GM18861 (cell line): ENCODE data around the gene WDR44.
A peak's percentile ranks its signal among the peaks of the same experiment; 100 is the strongest.
"Not testable (repeated sequence)": the region's sequence is repeated elsewhere in the genome, so short reads cannot be mapped to it uniquely, and the experiment has no call there.

Experiments
- ATAC-seq: cut with Tn5 transposase; IDR thresholded peaks from one replicate; pipeline ENCODE4 v1.9.1; 2021; ENCODE audit not compliant: unreplicated experiment

The WDR44 gene, protein sequence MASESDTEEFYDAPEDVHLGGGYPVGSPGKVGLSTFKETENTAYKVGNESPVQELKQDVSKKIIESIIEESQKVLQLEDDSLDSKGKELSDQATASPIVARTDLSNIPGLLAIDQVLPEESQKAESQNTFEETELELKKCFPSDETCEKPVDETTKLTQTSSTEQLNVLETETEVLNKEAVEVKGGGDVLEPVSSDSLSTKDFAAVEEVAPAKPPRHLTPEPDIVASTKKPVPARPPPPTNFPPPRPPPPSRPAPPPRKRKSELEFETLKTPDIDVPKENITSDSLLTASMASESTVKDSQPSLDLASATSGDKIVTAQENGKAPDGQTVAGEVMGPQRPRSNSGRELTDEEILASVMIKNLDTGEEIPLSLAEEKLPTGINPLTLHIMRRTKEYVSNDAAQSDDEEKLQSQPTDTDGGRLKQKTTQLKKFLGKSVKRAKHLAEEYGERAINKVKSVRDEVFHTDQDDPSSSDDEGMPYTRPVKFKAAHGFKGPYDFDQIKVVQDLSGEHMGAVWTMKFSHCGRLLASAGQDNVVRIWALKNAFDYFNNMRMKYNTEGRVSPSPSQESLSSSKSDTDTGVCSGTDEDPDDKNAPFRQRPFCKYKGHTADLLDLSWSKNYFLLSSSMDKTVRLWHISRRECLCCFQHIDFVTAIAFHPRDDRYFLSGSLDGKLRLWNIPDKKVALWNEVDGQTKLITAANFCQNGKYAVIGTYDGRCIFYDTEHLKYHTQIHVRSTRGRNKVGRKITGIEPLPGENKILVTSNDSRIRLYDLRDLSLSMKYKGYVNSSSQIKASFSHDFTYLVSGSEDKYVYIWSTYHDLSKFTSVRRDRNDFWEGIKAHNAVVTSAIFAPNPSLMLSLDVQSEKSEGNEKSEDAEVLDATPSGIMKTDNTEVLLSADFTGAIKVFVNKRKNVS

DNA sequence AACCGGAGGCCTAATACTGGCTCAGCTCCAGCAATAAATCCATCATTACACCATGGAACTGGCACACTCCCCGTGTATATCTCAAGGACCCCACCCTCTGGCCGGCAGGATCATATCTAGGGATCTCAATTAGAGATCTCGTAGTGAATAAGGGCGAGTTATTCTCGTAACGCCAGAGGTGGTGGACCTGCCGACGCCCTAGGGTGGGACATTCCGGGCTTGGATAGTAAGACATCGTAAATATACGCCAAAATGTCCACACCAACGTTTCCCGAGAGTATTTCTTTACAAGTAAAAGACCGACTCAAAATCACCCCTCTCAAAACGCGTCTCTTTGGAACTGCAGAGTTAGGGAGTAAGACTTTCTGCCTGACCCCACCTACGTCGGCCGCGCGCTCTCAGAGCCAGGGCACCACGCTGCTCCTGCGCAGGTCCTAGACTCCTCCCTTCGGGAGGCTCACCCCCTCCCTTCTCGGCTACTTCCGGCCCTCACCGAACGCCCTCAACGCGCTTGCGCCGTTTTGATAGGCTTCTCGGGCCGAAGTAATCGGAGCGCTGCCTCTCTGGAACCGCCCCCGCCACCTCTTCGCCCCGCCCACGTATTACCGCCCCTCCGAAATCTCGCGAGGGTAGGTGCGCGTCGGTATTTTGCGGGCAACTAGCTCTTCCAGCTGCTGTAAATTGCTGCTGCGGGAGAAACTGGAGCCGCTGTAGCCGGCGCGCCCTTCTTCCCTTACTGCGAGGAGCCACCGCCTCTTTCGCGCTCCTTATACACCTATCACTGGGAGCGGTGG, at the start of gene WDR44:
WDR44 (plus strand) TSS at position 643 of the 794 bp plus-strand sequence. CDS start 398 bp downstream, outside the sequence.
- peak; percentile 86 for ATAC-seq

DNA sequence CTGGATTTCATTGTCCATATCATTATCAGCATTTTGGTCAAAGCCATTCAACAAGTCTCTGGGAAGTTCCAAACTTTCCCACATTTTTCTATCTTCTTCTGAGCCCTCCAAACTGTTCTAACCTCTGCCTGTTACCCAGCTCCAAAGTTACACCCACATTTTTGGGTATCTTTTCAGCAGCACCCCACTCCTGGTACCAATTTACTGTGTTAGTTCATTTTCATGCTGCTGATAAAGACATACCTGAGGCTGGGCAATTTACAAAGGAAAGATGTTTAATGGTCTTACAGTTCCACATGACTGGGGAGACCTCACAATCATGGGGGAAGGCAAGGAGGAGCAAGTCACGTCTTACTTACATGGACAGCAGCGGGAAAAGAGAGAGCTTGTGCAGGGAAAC, 40.1 kb upstream of the WDR44 start:
- ATAC-seq = not testable (repeated sequence)

DNA sequence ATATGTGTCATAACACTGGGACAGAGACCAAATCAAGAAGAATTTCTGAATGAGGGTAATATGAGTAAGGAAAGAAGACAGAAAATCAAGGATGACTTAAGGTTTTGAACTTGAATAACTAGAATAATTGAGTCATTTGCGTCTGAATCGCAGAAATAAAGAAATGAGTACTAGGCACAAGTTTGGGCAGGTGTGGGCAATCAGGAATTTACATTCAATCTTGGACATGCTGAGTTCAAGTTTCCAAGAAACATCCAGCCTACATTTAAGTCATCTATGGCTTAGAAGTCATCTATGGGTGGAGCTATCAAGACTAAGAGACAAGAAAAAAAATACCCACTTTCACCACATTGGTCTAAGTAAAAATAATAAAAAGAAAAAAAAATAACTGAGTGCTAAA, 30.4 kb upstream of the WDR44 start:
- ATAC-seq = no peak

DNA sequence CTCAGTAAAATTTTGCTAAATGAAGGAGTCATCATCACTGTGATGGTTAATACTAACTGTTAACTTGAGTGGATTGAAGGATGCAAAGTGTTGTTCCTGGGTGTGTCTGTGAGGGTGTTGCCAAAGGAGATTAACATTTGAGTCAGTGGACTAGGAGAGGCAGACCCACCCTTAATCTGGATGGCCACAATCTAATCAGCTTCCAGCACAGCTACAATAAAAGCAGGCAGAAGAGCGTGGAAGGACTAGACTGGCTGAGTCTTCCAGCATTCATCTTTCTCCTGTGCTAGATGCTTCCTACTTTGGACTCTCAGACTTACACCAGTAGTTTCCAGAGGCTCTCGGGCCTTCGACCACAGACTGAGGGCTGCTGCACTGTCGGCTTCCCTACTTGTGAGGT, 21.3 kb upstream of the WDR44 start:
- ATAC-seq = no peak

DNA sequence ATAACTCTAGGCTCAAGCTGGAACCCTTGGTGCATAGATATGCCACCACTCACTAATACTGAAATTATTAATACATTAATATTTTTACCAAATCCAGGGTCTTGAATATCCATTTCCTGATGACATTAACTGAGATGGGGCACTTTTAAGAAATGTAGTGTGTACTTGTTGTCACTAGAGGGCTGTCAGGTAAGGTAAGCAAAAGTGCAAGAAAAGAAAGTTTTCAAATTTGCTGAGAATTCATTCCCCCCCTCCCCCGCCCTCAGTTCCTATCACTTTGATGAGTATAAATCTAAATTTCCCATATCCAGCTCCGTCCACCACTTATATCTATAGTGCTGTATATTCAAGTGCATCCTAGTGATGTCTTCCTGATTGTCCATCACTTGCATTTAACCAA, 20.5 kb upstream of the WDR44 start:
- ATAC-seq = no peak

DNA sequence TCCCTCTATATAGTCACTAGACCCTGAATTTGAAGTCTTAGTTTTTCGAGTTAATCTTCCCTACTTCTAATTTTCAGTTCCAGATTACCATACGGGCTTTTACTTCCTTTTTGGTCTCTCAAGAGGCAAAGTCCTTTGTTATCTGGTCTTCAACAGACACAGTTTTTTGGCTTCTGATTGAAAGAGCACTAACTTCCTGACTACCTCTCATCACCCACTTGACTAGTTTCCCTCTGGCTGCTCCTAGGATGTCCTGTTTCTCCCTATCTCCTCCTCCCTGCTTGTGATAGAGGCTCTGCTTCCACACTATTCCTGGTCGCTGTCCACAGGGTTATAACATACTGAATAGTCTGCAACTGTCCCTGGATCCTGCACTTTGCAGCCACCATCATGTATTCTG, 16.7 kb upstream of the WDR44 start:
- no peak for ATAC-seq

DNA sequence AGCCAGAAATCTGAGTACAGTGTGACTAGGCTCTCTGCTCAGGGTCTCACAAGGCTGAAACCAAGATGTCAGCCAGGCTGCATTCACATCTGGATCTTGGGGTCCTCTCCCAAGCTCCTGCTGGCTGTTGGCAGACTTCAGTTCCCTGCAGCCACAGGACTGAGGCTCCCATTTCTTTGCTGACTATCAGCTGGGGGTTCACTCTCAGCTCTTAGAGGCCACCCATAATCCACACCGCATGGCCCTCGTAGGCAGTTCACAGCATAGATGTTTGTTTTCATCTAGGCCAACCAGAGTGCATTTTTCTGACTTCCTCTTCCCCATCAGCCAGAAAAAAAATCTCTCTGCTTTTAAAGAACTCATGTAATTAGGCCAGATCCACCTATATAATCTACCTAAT, 8.2 kb upstream of the WDR44 start:
- ATAC-seq = no peak

DNA sequence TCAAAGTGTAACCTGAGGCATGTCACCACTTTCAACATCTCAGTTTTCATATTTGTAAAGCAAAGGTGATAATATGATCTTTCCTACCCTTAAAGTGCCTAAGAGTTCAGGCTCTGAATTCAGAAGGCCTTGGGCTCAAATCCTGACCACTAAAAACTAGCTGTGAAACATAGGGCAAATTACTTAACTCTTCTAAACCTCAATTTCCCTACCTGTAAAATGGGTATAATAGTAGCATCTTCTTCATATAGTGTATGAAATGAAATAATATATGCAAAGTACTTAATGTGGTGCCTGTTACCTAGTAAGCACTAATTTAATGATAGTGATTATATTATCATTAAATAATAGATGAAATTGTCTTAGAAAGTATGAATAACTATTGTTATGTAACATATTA, 7.0 kb upstream of the WDR44 start:
- no peak for ATAC-seq

DNA sequence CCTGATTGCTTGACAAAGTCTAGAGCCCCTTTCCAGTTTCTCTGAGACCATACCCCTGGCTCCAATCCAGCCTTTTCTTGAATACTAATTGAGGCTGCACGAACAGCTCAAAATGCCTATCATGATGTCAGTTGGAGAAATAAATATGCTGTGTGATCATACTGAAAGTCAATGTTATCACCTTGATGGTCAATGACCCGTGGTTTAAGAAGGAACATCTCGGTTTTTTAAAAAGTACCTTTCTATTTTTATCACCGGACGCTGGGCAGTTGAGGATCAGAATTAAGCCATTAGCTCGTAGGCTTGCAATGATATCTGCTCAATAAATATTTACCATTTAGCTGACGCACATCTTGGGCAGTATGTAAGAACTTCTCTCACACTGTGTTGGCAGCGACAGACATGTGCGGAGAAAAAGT, 852 bp upstream of the WDR44 start:
- peak; percentile 9 for ATAC-seq

DNA sequence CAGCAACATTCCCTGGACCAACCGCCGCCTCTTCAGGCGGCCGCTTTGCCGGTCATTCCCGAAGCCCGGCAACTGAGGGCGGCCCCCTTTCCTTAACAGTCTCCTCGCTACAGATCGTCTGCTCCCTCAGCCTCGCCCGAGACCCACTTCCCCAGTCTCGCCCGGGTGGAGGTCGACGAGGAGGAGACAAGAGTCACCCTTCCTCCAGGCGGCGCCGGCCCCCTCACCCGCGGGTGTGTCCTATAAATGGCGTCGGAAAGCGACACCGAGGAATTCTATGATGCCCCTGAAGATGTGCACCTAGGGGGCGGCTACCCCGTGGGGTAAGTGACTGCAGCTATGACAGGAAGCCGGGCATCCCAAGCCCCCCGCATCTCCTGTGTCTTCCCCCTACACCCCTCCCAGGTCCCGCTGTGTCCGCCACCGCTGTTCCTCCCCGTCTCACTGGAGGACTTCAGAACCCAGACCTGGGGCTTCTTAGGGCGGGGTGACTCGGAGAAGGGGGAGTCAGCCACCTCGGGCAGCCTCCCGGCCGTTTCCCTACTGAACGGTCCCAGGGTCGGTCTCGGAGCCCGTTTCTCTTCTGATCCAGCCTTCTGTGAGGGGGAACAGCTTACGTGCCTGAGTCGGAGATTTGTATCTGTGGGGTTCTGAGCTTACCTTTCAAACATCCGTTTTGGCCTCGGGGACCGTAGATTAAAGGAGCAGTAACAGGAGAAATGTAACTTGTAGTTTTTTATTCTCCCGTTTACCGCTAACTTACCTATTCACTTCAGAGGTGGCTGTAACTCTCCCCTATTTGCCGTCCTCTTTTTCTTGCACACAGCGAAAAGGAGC, 570 bp downstream of the WDR44 start:
- peak; percentile 9 for ATAC-seq

DNA sequence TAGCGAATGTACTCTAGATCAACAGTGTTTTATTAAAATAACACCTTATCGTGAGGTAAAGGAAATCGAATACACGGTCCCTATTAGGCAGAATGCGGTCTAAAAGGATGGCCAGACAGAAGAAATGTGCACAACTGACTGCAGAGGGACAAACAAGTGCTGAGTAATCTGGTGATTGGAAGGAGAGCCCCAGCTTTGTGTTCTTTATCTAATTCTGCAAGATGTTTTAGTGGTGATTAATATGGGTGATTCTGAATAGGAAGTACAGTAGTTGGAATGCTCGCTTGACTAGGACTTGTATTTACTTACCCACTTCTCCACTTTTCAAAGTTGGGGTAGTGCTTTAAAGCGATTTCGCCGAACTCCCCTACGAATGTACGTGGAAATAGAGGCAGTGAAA, 1.2 kb downstream of the WDR44 start:
- no peak for ATAC-seq

DNA sequence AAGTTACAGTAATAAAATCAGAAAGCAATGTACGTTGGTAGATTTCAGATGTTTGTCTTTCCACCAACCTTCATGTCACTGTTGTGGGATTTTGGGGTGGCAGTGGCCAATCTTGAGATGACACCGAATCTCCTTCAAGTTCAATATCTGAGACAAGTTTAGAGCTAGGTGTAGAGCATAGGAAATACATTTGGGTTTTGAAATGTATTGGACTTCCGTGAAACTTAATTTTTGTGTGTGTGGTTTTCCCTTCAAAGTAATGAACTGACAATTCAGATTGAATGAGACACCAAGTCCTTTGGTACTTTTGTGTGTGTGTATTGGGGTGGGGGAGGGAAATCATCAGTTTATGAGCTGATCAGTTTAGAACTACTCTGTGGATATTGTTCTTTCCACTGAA, 1.8 kb downstream of the WDR44 start:
- no peak for ATAC-seq

DNA sequence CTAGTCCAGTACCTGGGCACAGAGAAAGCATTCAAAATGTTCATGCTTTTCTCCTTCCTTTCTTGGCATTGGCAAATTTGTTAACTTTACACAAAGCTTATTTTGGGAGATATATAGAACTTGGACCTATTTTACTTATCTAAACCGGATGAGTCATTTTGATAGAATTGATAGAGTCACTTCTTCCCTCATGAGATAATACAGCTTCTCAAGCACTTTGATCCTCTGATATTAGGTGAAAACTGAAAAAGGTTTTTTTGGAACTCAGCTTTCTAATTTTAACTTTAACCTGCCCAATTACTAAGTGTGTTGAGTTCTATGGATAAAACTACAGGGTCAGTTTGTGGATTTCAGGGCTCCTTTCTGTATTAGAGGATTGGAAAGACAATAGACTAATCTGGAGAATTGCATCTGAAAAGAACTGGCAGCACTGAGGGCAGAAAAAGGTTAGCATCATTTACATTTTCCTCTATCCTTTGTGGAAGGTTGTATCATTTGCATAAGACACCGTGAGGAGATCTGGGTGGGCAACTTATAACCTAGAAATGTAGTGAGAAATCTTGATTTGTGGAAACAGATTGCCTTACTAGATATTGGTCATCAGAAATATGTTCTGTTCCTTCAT, 2.4 kb downstream of the WDR44 start:
- no peak for ATAC-seq

DNA sequence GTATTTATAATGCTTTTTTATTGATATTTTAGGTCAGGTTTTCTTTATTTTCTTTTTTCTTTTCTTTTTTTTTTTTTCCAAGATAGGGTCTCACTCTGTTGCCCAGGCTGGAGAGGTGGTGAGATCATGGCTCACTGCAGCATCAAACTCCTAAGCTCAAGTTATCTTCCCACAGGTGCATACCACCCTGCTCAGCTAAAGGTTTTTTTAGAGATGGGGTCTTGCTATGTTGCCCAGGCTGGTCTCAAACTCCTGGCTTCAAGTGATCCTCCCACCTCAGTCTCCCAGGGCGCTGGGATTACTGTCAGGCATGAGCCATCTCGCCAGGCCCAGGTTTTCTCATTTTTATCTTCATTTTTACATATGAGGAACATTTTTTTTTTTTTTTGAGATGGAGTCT, 3.3 kb downstream of the WDR44 start:
- ATAC-seq = no peak

DNA sequence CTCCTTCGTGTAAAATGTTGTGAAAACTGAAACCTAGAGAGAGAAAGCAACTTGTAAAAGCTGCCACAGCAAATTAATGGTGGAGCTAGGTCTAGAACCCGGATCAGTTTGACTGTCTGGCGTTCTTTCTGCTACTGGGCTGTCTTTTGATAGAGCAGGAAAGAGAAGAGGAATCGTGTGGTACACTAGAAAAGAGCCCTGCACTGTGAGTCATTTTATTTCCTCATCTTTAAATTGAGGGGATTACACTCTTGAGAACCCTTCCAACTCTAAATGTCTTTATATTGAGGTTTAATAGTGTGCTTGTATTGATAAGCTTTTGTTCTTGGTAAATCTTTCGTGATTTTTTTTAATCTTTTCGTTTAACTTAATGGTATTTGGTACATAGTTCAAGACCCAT, 4.3 kb downstream of the WDR44 start:
- ATAC-seq = no peak

DNA sequence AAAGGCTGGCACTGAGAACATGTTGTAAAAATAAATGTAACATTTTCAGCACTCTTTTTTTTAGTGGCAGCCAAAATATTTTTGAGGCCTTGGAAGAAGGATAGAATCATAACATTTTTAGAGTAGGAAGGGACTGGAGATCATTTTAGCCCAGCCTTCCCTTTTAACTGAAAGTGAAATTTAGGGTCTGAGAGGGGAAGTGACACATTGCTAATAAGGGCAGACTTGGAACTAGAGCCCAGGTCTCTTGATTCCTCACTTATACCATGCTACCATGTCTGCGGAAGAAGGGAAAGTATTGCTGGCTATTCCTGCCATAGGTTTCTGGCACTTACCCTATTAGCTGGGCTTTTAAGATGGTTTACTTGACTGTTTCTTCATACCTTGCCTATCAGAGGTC, 4.8 kb downstream of the WDR44 start:
- ATAC-seq = no peak

DNA sequence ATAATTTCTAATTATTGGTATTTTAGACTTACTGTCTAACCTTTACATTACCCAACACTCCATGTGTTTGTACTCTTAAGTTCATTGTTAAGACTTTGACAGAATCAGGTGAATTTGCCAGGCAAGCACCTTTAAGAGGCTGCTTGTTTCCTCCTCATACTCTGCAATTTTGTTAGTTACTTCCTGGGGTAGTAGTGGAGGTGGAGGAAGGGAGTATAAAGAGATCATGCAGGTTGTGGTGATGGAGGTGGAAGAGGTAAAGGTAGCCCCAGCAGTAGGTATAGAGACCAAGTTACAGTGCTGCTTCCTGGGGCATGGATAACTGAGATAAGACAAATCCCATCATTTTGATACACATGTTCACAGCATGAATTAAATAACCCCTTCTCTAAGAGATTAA, 6.7 kb downstream of the WDR44 start:
- ATAC-seq = no peak

DNA sequence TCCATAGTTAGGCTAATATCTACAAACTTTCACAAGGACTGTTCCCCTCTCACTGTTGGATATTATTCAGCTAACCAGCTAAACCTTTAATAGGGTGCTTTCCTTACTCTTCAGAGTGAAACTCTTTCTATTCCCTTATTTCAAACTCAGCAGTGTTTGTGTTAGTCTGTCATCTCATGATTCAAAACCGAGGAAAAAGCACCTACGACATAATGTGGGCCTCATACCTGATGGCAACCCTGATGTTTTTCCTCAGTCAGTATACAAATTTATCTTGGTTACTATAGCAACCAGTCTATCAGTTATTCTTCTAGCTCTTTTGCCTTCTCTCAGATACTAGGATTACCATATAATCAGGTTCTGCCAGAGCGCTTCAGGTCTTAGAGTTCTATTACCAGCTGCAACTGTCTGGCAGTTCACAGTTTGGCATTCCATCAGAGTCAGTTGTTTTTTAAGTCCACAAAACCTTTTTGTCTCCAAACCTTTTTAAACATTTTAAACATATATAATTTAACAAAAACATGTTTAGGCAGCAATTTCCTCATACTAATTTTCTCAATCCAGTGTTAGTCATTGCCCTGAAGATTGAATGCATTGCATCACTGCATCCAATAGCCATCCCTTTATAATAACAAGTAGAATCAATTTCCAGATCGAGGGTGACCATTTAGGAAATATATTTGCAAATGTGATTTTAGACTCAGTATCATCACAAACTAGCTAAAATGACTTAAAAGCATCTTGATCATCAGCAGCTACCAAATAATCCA, 7.4 kb downstream of the WDR44 start:
- ATAC-seq = peak; percentile 47

DNA sequence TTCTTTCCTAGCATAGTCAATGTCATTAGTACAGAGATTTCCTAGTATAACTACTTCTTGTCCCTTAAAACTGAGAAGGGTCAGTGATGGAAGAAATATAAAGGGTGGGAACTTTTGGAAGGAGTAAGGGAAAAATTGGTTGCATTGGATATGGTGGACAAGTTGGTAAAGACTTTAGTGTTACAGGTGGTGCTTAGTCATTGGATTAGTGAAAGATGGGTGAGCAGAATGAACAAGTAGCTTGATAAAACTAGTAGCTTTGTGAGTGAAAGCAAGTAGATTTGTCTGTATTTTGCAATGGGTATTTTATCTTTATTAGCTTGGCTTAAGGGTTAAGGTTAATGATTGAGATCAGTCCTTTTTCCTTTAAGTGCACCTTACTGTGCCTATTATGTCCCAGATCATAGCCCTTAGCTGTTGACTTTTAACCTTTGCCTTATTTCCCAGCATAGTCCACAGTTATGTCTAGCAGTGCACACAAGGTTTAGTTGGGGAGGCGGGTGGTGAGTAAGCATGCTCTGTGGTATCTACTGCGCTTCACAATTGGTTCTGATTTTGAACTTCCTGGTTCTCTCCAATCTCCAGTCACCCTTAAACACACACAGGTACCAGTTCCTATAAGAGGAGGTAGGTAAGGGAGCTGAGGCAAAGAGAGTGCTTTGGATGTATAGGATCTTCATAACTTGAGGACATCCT, 9.5 kb downstream of the WDR44 start:
- ATAC-seq = no peak
